Measurements from ENCODE around the gene HDLBP.
"Not testable (repeated sequence)": the region's sequence is repeated elsewhere in the genome, so short reads cannot be mapped to it uniquely, and the experiment has no call there.

Gene HDLBP

GRCh38 chr2:241207151-241207550 lies 108.3 kb downstream of the HDLBP start:
- DNase-seq: no peak

- DNase-seq: no peak
Measured at GRCh38 chr2:241205086-241205485, 110.4 kb downstream of the HDLBP start.

- no peak for DNase-seq
Measured at GRCh38 chr2:241204490-241204889, 111.0 kb downstream of the HDLBP start.

- DNase-seq: no peak
Measured at GRCh38 chr2:241204010-241204384, 111.5 kb downstream of the HDLBP start.

GRCh38 chr2:241203218-241204009 lies 112.1 kb downstream of the HDLBP start:
- no peak for DNase-seq

GRCh38 chr2:241202681-241203080 lies 112.8 kb downstream of the HDLBP start:
- DNase-seq: no peak

GRCh38 chr2:241202268-241202585 lies 113.2 kb downstream of the HDLBP start:
- DNase-seq: no peak

- no peak for DNase-seq
Measured at GRCh38 chr2:241201445-241202267, 113.8 kb downstream of the HDLBP start.

GRCh38 chr2:241200822-241201395 lies 114.6 kb downstream of the HDLBP start:
- DNase-seq: no peak

GRCh38 chr2:241199897-241200821 lies 115.3 kb downstream of the HDLBP start:
- DNase-seq: no peak

GRCh38 chr2:241199286-241199685 lies 116.2 kb downstream of the HDLBP start:
- no peak for DNase-seq

- no peak for DNase-seq
Measured at GRCh38 chr2:241198381-241199279, 116.8 kb downstream of the HDLBP start.

GRCh38 chr2:241197947-241198346 lies 117.5 kb downstream of the HDLBP start:
- DNase-seq: no peak

- not testable (repeated sequence) for DNase-seq
Measured at GRCh38 chr2:241197246-241197645, 118.2 kb downstream of the HDLBP start.

GRCh38 chr2:241195506-241196130 lies 119.9 kb downstream of the HDLBP start:
- no peak for DNase-seq

- no peak for DNase-seq
Measured at GRCh38 chr2:241194811-241195210, 120.7 kb downstream of the HDLBP start.

GRCh38 chr2:241193271-241193670 lies 122.2 kb downstream of the HDLBP start:
- no peak for DNase-seq

- no peak for DNase-seq
Measured at GRCh38 chr2:241191081-241191480, 124.4 kb downstream of the HDLBP start.

- DNase-seq: no peak
Measured at GRCh38 chr2:241190291-241190981, 125.0 kb downstream of the HDLBP start.

GRCh38 chr2:241189856-241190201 lies 125.6 kb downstream of the HDLBP start:
- no peak for DNase-seq
